GM18951 (cell line): ENCODE data around the gene PCDH9.

Source experiments
- POLR2A ChIP-seq: IDR thresholded peaks from 4 replicates; pipeline ENCODE4 v1.6.1; 2011; ENCODE audit warnings: mild to moderate bottlenecking; ENCODE audit not compliant: insufficient read length, insufficient read depth; ENCODE audit errors: extremely low read depth
- in situ Hi-C: fragments of 300-500 bp; cut with MboI; formaldehyde crosslinking; loops from one replicate; pipeline ENCODE4 v1.12.0; 2022; ENCODE audit warnings: low sequenced_read_pairs, mixed read lengths, inconsistent platforms; ENCODE audit not compliant: unreplicated experiment

The PCDH9 gene

DNA sequence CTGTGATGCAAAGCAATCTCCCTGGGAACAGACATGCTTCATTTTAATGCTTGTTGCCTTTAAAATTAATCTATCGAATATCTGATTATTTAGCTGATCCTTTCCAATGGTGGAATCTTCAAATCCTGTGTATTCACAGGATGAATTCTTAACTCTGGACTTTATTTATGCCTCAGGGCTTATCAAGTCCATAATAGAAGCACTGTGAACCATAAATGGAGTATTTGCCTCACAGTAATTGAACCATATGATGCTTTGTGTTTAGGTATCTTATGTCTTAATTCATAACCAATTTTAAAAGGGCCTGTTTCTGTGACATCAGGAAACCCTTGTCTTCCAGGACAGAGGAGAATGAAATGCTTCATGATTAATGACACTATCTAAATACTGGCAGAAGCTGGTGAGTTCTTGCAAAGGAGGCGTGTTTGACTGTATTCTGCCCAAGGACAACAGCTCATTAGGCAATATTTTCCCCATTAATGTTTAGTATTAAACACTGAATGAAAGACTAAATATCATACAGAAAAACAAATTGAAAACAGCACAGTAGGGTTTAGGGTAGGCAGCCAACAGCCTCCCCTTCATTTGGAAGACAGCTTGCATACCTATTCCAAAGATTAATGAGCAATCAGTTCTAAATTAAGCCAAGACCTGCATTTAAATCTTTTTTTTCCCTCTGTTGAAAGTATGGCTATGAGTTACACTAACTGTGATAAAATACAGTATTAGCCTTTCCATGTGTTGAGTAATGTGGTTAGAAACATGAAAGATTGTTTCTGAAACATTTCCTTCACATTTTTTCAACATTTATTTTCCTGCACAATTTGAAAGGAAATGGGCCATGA lies 709.4 kb downstream of the PCDH9 start:
- in situ Hi-C loops: no loop called here
- TF ChIP-seq POLR2A: no peak

DNA sequence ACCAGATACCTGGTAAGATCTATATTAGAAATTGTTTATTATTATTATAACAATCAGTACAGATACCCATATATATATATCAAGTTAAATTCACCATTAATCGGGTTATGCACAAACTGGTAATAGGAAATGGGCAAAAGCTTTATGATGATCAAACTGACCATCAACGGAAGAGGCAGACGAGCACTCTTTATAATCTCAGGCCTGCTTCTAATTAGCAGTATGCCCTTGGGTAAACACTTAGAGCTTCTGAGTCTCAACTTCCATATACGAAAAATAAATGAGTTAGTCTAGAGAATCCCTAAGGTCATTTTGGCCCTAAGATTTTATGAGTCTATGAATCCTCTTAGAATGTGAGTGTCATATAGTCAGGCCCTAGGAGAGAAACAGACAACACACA lies 710.9 kb downstream of the PCDH9 start:
- no peak for TF ChIP-seq POLR2A
- in situ Hi-C loops: no loop called here

DNA sequence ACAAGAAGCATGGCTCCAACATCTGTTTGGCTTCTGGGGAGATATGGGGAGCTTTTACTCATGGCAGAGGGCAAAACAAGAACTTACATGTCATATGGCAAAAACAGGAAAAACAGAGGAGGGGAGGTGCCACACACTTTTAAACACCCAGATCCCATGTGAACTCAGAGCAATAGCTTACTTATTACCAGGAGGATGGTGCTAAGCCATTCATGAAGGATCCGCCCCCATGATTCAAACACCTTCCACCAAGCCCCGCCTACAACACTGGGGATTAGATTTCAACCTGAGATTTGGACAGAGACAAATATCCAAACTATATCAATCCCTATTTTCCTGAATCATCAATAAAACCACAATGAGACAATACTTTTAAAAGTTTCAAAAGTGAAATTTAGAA lies 712.1 kb downstream of the PCDH9 start:
- in situ Hi-C loops: no loop called here
- no peak for TF ChIP-seq POLR2A

DNA sequence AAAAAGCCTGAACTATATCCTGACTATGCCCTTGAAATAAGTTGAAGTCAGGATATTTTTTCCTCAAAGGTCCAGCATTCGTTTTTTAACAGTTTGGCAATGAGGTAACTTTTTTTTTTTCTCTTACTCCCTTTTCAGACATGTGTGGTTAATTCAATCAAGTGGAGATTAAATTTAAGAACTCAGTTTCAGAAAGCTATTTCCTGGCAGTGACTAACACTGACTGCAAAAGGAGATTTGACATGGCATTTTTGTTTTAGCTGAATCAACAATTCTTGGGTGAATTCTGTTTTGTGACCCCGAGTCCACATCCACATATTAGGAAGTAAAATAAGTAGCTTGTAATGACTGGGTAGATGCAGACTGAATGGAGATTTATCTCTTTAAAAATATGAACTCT lies 716.4 kb downstream of the PCDH9 start:
- TF ChIP-seq POLR2A: no peak
- in situ Hi-C loops: no loop called here

DNA sequence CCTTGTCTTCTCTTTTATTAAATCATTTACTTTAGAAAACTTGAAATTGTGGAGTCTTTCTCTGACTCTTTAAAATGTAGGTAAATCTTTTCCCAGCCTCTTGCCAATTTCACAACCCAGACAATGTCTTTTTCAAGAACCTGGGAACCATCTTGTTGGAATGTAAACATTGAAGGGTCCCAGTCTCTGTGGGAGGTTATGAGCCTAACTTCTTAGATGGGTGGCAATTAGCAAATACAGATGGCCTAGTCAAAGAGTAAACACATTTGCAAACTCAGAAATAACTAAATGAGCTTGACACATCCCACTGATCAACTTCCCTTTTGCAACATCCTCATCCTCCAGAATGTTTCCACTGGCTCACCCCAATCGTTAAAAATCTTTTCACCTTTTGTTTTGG lies 721.0 kb downstream of the PCDH9 start:
- no peak for TF ChIP-seq POLR2A
- in situ Hi-C loops: no loop called here

DNA sequence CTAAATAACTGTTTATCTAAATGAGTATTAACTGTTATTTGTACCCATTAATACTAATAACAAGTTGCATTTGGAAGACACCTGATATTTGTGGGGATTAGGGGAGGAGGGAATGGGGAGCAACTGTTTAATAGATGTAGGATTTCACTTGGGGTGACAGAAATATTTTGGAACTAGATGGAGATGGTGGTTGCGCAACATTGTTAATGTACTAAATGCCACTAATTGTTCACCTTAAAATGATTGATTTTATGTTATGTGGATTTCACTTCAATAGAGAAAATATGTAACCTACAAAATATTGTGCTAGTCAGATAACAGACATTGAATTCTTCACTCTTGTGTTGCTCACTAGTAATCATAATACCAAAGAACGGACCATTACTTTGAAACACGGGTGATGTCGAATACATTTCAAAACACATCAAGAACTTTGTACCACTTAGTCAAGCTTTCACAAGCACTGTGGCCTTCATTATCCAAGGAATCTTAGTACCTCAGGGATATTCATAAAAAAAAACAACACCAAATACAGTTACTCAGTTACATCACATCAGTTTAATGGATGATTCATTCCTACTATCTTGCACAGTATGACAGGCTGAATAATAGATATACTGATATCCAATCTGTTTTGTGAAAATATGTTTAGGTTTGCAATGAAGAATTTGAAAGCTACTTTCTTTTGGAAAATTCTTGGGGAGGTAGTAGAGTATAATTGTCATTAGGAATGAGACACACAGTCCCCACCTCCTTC lies 721.8 kb downstream of the PCDH9 start:
- in situ Hi-C loops: no loop called here

DNA sequence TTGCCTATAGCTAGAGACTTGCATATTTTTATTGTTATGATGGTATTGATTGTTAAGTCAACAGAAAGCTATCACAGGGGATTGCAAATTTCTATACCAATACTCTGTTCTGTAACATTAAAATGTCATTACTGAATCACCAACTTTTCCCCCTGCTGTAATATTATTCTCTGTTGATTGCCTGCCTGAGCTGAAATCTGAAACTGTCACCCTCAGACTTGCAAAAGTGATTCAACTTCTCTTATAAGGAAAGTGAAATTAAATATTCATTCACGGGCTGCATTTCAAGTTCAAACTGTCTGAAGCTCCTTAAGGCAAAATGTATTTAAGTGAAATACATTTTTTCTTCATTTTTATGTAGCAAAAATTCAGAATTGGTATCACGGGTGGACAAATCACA lies 723.2 kb downstream of the PCDH9 start:
- no peak for TF ChIP-seq POLR2A
- in situ Hi-C loops: no loop called here

More for the DNA sequence above, 721.8 kb downstream of the PCDH9 start:
- TF ChIP-seq POLR2A: no peak

DNA sequence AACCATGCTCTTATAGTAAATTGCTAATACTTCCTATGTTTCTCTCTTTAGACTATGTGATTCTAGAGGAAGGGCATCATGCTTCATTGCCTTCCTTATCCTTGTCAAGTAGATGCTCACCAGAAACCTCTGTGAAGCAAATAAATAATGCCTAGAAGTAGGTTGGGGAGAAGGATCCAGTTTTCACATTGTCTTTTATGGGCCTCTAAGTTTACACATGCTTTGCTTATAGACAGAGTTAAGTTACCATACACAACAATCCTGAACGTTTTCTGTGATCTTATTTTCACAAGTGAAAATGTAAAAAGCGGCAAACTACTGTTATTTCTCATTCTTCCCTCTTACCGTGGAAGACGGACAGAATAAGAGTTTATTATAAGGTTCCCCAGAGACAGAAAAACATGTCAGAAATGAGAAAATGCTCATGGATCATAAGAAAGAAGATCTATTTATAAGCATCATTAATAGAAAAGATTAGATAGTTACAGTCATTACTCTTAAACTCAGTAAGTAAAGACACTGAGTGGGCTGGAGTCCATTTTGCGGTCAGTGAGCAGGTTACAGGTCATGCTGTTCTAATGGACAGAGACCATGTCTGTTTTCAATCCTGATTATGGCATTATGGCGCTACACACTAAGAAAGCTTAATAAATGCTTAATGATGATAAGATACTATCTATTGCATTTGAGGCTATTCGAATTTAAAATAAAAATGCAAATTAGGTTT lies 723.9 kb downstream of the PCDH9 start:
- TF ChIP-seq POLR2A: no peak
- in situ Hi-C loops: no loop called here

DNA sequence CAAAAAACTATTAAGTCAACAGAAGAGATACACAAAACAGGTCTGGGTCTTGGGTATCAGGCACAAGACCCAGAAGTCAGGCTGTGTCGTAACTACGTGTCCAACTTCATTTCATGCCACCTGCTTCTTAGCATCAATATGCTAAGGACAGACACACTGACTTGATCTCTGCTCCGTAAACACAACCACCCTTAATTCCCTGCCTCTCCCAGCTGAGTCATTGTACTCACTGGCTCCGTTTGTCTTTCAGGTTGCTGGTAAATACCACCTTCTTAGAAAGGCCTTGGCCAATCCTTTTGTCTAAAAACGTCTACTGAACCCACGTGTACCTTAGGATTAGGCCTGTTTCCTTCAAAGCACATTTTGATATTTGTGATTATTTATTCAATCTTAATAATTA lies 726.2 kb downstream of the PCDH9 start:
- in situ Hi-C loops: no loop called here
- TF ChIP-seq POLR2A: no peak

DNA sequence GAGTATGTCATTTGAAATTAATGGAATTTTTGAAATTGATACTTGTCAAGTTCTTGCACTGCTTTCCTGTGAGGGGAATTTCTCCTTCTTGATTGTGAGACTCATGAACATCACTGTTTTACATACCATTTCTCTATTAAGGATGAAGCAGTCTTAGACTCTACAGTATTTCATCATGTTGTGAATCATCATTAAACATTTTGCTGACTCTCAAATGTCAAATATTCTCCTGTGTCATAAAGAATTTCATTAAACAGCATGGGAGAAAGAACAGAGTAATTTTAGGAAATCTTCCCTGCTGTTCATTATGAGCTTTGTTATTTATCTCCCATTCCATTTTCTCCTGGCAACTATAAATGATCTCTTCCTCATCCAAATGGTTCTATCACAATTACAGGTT lies 729.0 kb downstream of the PCDH9 start:
- TF ChIP-seq POLR2A: no peak

DNA sequence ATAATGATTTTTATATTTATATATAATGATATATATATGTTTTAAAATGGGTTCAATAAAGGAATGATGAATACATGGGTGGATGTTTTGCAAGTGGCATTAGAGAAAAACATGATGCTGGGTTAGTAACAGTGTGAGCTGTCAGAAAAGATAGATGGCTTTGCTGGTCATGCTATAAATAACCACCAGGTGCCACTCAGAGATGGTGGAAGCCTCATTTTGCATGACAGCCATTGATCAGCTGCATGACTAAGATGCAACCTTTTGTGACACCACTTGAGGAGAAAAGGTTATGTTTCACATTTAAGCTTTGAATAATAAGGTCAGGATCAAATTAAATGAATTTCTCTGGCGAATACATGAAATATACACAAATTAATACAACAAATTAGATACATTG lies 737.7 kb downstream of the PCDH9 start:
- in situ Hi-C loops: no loop called here
- TF ChIP-seq POLR2A: no peak

More for the DNA sequence above, 729.0 kb downstream of the PCDH9 start:
- in situ Hi-C loops: no loop called here

DNA sequence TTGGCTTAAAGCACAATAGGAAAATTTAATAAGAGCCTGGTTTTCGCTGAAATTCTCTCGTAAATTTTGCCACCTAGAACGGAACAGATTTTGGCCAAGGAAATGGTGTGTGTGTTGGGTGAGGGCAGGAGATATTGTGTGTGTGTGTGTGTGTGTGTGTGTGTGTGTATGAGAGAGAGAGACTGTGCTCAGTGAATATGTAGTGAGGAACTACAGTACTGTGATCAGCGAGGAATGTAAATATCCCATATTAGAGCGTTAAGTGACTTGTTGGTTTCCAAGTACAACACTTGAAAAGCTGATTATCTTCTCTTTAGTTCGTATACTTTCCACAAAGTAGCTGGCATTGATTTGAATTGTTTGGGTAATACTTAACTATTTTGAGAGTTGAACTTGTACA lies 738.9 kb downstream of the PCDH9 start:
- in situ Hi-C loops: no loop called here
- no peak for TF ChIP-seq POLR2A

DNA sequence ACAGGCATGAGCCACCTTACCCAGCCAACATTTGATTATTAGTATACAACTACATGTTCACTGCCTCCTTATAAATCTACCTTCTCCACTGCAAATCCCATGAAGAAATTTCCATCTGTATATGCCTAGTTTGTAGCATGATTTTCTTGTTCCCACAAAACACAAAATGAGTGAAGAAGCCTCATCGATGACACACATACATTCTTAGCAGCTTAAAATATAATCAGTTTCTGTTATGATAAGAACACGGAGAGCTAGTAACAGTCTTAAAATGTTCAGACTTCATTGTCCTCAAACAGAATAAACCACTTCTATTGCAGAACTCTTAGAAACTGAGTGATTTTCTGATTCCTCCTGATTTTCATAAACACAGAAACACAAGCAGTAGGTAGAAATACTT lies 740.5 kb downstream of the PCDH9 start:
- in situ Hi-C loops: no loop called here
- no peak for TF ChIP-seq POLR2A
